22Rv1 (cell line): ENCODE data around the gene SMARCE1.

ENCODE experiments used
- H3K27ac ChIP-seq: fragments of 450-650 bp; 2 replicates; pipeline ENCODE4 v1.5.1; 2017
- ZFX ChIP-seq: fragments of 450-650 bp; IDR thresholded peaks from 2 replicates; pipeline ENCODE4 v1.6.1; 2017; ENCODE audit warnings: antibody characterized with exemption, borderline replicate concordance
- TF ChIP-seq, protein P1 (sequence below): fragments of 450-650 bp; IDR thresholded peaks from 2 replicates; pipeline ENCODE4 v1.5.1; 2017; ENCODE audit warnings: mild to moderate bottlenecking

Gene SMARCE1

GRCh38 chr17:40579471-40579870, 68.1 kb downstream of the SMARCE1 start:
- TF ChIP-seq ZFX = no peak
- TF ChIP-seq, protein P1, sequence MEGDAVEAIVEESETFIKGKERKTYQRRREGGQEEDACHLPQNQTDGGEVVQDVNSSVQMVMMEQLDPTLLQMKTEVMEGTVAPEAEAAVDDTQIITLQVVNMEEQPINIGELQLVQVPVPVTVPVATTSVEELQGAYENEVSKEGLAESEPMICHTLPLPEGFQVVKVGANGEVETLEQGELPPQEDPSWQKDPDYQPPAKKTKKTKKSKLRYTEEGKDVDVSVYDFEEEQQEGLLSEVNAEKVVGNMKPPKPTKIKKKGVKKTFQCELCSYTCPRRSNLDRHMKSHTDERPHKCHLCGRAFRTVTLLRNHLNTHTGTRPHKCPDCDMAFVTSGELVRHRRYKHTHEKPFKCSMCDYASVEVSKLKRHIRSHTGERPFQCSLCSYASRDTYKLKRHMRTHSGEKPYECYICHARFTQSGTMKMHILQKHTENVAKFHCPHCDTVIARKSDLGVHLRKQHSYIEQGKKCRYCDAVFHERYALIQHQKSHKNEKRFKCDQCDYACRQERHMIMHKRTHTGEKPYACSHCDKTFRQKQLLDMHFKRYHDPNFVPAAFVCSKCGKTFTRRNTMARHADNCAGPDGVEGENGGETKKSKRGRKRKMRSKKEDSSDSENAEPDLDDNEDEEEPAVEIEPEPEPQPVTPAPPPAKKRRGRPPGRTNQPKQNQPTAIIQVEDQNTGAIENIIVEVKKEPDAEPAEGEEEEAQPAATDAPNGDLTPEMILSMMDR = no peak
- no peak overlapping the region for H3K27ac ChIP-seq

DNA sequence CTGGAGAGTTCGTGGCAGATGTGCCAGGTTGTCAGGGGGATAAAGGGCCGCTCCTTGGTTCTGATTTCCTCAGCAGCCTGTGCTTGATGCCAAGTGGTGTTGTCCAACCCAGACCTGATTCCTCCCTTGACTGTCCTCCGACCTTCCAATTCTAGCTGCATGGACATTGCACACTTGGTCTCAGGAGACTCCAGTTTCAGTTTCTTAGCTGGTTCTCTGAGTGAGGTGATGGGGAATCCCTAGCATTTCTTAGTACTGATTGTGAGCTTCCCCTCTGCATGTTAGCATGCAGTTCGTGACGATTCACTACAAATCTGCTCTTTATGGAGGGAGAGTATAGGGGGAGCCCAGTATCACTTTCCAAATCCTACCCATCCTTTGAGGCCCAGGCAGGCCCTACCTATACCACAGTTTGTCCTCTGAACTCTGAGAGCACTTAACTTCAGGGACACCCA, 70.0 kb downstream of the SMARCE1 start:
- TF ChIP-seq, protein P1 = no peak
- no peak for TF ChIP-seq ZFX
- no peak overlapping the region for H3K27ac ChIP-seq

- no peak for TF ChIP-seq ZFX
- TF ChIP-seq, protein P1 = no peak
- H3K27ac ChIP-seq = no peak overlapping the region
These were observed 71.4 kb downstream of the SMARCE1 start for GRCh38 chr17:40576113-40576740.
